Psoas muscle (tissue), 8 donors: ENCODE data around the gene SIX2. TPM values are rescaled to one million over a fixed set of nuclear protein-coding genes. Genes with fewer than 3 reads are reported as not detected.
A peak's percentile ranks its signal among the peaks of the same experiment; 100 is the strongest.

Experiments
- ATAC-seq, 4 donors: fragments of 200-7000 bp; cut with Tn5 transposase; one replicate each; pipeline ENCODE4 v1.9.1; 2020; ENCODE audit warnings: moderate library complexity in 3 of 4, mild to moderate bottlenecking in 2 of 4
- DNase-seq, 2 donors: peaks; one replicate each; pipeline ENCODE4 v3.0.0-alpha.2; 2020
- H3K27ac ChIP-seq: fragments of 200-600 bp; one replicate; pipeline ENCODE4 v1.8.0; 2022
- H3K27me3 ChIP-seq, 3 donors: fragments of 200-600 bp in 1 of 3; one replicate each; pipeline versions ENCODE4 v1.6.1 to v1.8.0; 2013 to 2022; ENCODE audit warnings: low read length in 2 of 3, mild to moderate bottlenecking in 2 of 3, moderate library complexity in 1 of 3; ENCODE audit not compliant: insufficient read depth in 3 of 3
- H3K36me3 ChIP-seq, 2 donors: fragments of 200-600 bp in 1 of 2; one replicate each; pipeline versions ENCODE4 v1.6.1 to v1.8.0; 2013 to 2022; ENCODE audit warnings: low read depth in 1 of 2, mild to moderate bottlenecking in 1 of 2, moderate library complexity in 1 of 2; ENCODE audit not compliant: insufficient read depth in 1 of 2
- H3K4me1 ChIP-seq: fragments of 200-600 bp; one replicate; pipeline ENCODE4 v1.8.0; 2022
- H3K4me3 ChIP-seq: fragments of 200-600 bp; one replicate; pipeline ENCODE4 v1.8.0; 2022; ENCODE audit warnings: mild to moderate bottlenecking
- H3K9me3 ChIP-seq: fragments of 200-600 bp; one replicate; pipeline ENCODE4 v1.8.0; 2022
- CTCF ChIP-seq: fragments of 200-600 bp; IDR thresholded peaks from one replicate; pipeline ENCODE4 v1.8.0; 2022; ENCODE audit warnings: antibody characterized with exemption
- WGBS, 3 donors: extraction: QIAGEN DNeasy Blood & Tissue Kit; methylation state at CpG; one replicate each; pipeline versions ENCODE4 v1.1.6 to v1.1.7; 2013; 5-methylcytosine and 5-hydroxymethylcytosine counted together
- intact Hi-C, 2 donors: fragments of 100-400 bp; cut with DNase I; formaldehyde crosslinking; loops; one replicate each; pipeline versions ENCODE4 v1.11.0 to v1.14.2; 2022
- polyA plus RNA-seq, 3 donors: library from polyadenylated mRNA; stranded (reverse); fragments of 200-250 nt; gene quantifications; one replicate each; pipeline ENCODE4 v1.2.3, GENCODE V29; 2013
- total RNA-seq, 4 donors: library from RNA; stranded (reverse); fragmentation: NEBNext Ultra II Directional in 2 of 4; extraction: Animal tissue kit (Norgen Biotek cat#: 25700) in 2 of 4; gene quantifications; one replicate each; pipeline versions ENCODE4 v1.2.1 to v1.2.4, GENCODE V29; 2021 to 2023
- donor health status: healthy with polysubstance abuse.
- donor health status: DM: no; HTN: no; CAD: no; lungs with moderate emphysema.
- donor health status: Bipolar disorder and iron deficiency.
- donor health status: healthy.
- donor health status: DM: yes; HTN: yes; CAD: no.
- donor health status: DM: no; HTN: no; CAD: no.
- donor health status: DM: no; HTN: no; CAD: no.
- donor health status: DM: yes; HTN: yes; CAD: no.

Gene SIX2
- total and polyA plus RNA-seq, 7 donors: 16.6 to 50.8 (median 30.4) TPM

- intact Hi-C loops: loop anchor here (5.0 to 10.0 kb wide), 2 partner anchors 215 to 227 kb away; no protein-coding TSS in a partner anchor
- peaks cover 32% of the 10 kb centered on the region for H3K4me1 ChIP-seq
- no peak for TF ChIP-seq CTCF
These were observed 863 bp upstream of the SIX2 start for GRCh38 chr2:45009928-45010701.

GRCh38 chr2:45008296-45009129 lies 739 bp downstream of the SIX2 start:
- peaks cover 28% of the 10 kb centered on the region for H3K4me1 ChIP-seq
- intact Hi-C loops: no loop called here
- peaks cover 0 to 21% of the 10 kb centered on the region in 2 donors for H3K36me3 ChIP-seq
- TF ChIP-seq CTCF: no peak
- peak; percentile 35 to 71 for DNase-seq
- H3K27ac ChIP-seq: peak overlapping the region; percentile 92
- no peaks in the 10 kb centered on the region for H3K27me3 ChIP-seq
- peak in 3 of 4 donors; percentile 0 for ATAC-seq
- WGBS, 3 donors: 7 to 18% (median 10%) methylated on average over 68 to 75 of the region's 75 CpGs
- no peaks in the 10 kb centered on the region for H3K9me3 ChIP-seq
- H3K4me3 ChIP-seq: peak overlapping the region; percentile 87

More at GRCh38 chr2:45009928-45010701, 863 bp upstream of the SIX2 start:
- Histone ChIP-seq H3K27me3 (no peaks in the 10 kb centered on the region), H3K4me3 (peak overlapping the region; percentile 87), H3K27ac (peak overlapping the region; percentile 92), H3K36me3 (peaks cover 0 to 11% of the 10 kb centered on the region in 2 donors), H3K9me3 (no peaks in the 10 kb centered on the region)
- DNase-seq (peak; percentile 85 to 93), ATAC-seq (peak; percentile 45 to 60 (median 50))
- 1 to 4% (median 2%) methylated on average over 39 to 56 of the region's 56 CpGs for WGBS, 3 donors

GRCh38 chr2:45007961-45008295 lies 1.3 kb downstream of the SIX2 start:
- H3K27me3 ChIP-seq: peaks cover 0 to 2% (median 0%) of the 10 kb centered on the region in 3 donors
- no peak for DNase-seq
- ATAC-seq: no peak
- H3K4me1 ChIP-seq: peaks cover 22% of the 10 kb centered on the region
- H3K27ac ChIP-seq: peak overlapping the region; percentile 92
- H3K36me3 ChIP-seq: peaks cover 0 to 21% of the 10 kb centered on the region in 2 donors
- H3K4me3 ChIP-seq: peak overlapping the region; percentile 87
- 24 to 54% (median 25%) methylated on average over 6 of the region's 6 CpGs for WGBS, 3 donors
- H3K9me3 ChIP-seq: no peaks in the 10 kb centered on the region
- no peak for TF ChIP-seq CTCF
- intact Hi-C loops: no loop called here

GRCh38 chr2:45006942-45007287 lies 2.3 kb downstream of the SIX2 start:
- Histone ChIP-seq H3K9me3 (no peaks in the 10 kb centered on the region), H3K27ac (no peak overlapping the region), H3K36me3 (peaks cover 0 to 21% of the 10 kb centered on the region in 2 donors), H3K4me1 (peaks cover 16% of the 10 kb centered on the region), H3K27me3 (peaks cover 0 to 10% (median 1%) of the 10 kb centered on the region in 3 donors), H3K4me3 (peak overlapping the region; percentile 87)
- DNase-seq (no peak), ATAC-seq (no peak)
- intact Hi-C loops: no loop called here
- 78 to 82% (median 81%) methylated on average over 7 of the region's 7 CpGs for WGBS, 3 donors
- TF ChIP-seq CTCF: no peak
